Endothelial cell of hepatic sinusoid (primary cell): ENCODE measurements around the gene CDR2L.
"Not testable (repeated sequence)": the region's sequence is repeated elsewhere in the genome, so short reads cannot be mapped to it uniquely, and the experiment has no call there.

Experiments used
- in situ Hi-C: cut with HindIII; loops from 2 replicates; pipeline ENCODE4 v1.10.0; 2017; ENCODE audit warnings: low sequenced_read_pairs

Gene CDR2L

DNA sequence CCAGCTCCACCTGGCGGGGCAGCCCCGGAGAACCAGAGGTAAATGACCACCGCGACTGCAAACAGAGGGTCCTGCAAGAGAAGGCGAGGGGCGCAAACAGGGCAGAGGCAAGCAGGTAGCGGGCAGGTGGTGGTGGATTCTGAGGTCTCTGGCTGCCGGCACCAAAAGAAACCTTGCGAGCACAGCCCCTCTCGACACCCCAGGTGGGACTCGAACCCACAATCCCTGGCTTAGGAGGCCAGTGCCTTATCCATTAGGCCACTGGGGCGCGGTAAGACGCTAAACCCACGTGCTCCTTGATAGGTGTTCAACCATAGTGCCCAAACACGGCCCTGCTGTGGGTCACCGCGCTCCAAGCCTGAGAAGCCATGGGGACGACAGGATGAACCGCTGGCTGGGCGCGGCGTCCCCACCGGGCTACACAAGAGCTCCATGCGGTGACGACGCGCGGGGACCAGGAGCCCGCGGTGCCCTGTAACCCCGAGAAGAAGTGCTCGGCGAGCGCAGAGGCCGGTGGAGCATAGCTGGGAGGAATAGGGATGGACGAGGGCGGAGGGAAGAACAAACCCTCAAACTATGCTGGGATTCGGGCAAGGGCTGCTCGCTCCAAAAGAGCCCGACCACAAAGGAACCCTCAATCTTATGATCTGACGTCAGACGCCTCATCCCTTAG, 46.9 kb downstream of the CDR2L start:
- in situ Hi-C loops: no loop called here

GRCh38 chr17:75036643-75037268, 49.3 kb downstream of the CDR2L start:
- in situ Hi-C loops: no loop called here

DNA sequence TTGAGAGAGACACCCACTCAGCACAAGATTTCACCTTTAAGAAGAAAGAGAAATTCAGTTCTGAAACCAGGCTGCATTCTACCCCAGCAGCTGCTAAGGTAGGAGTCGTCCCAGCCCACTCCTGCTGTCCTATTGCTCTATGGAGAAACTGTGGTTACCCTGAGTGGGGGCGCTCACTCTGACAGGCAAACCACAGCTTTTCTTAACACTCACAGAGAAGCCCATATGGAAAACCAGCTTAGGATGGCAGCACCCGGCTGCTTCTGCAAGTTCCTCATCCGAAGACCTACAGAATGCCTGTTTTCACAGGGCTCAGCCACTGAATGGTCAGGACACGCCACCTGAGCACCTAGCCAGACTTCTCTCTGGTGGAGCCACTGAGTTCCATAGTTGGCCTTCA, 51.8 kb downstream of the CDR2L start:
- in situ Hi-C loops: no loop called here

- in situ Hi-C loops: loop anchor here (5.0 kb wide), 1 partner anchor 96 kb away; no protein-coding TSS in a partner anchor
Measured at GRCh38 chr17:75041656-75042280, 54.3 kb downstream of the CDR2L start.

- in situ Hi-C loops: loop anchor here (5.0 kb wide), 1 partner anchor 94 kb away; no protein-coding TSS in a partner anchor
Measured at GRCh38 chr17:75043789-75044188, 56.4 kb downstream of the CDR2L start.

- in situ Hi-C loops: loop anchor here (5.0 kb wide), 1 partner anchor 93 kb away; no protein-coding TSS in a partner anchor
Measured at GRCh38 chr17:75044716-75045115, 57.3 kb downstream of the CDR2L start.

DNA sequence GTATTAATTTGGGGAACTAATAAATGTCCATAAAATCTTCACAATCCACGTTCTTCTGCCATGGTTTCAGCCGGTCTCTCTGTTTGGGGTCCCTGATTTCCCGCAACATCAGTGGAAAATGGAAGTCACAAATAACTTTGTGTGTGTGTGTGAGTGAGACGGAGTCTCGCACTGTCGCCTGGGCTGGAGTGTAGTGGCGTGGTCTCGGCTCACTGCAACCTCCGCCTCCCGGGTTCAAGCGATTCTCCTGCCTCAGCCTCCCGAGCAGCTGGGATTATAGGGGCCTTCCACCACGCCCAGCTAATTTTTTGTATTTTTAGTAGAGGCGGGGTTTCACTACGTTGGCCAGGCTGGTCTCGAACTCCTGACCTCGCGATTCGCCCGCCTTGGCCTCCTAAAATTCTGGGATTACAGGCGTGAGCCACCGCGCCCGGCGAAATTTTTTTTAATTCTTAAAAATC, 58.5 kb downstream of the CDR2L start:
- in situ Hi-C loops: not testable (repeated sequence)

DNA sequence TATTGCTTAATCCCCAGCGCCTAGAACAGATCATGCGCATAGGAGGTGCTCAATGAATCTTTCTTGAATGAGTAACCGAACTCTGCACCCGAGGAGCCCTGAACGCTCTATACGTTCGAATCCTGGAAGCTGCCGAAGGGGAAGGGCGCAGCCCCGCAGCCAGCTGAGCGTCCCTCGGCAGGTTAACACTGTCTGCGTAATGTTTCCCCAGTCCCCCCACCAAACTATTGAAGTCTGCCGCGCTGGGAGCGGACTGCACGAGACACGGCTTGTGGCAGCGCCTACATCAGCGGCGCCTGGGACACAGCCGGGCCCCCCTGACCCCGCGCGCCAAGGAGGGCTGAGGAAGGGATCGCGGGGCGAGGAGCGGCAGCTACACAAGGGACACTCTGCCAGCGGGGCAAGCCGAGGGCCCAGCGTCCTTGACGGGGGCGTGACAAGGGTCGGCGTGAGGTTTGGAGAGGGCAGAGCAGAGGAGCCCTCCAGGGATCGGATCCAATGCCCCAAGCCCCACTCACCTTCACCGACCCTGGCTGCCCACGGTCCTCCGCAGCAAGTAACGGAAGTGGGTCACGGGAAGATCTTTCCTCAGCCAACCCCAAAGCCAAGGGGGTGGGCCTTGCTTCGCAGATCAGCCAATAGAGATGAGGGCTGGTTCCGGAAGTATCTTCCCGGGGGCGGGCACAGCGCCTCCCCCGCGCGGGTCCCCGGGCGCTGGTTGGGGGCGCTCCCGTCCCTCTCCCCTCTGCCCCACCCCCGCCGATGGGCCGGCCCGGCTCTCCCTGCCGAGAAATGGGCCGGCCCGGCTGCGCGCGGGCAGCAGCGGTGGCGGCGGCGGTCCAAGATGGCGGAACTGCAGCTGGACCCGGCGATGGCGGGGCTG, 59.2 kb downstream of the CDR2L start, which contains the start of the genes ATP5PD and KCTD2:
ATP5PD (minus strand) TSS at position 563 of the 883 bp plus-strand sequence. CDS start 4,319 bp downstream, outside the sequence.
KCTD2 (plus strand) TSS at position 819 of the 883 bp plus-strand sequence; CDS start at position 845, 26 bp downstream.
- in situ Hi-C loops: no loop called here

DNA sequence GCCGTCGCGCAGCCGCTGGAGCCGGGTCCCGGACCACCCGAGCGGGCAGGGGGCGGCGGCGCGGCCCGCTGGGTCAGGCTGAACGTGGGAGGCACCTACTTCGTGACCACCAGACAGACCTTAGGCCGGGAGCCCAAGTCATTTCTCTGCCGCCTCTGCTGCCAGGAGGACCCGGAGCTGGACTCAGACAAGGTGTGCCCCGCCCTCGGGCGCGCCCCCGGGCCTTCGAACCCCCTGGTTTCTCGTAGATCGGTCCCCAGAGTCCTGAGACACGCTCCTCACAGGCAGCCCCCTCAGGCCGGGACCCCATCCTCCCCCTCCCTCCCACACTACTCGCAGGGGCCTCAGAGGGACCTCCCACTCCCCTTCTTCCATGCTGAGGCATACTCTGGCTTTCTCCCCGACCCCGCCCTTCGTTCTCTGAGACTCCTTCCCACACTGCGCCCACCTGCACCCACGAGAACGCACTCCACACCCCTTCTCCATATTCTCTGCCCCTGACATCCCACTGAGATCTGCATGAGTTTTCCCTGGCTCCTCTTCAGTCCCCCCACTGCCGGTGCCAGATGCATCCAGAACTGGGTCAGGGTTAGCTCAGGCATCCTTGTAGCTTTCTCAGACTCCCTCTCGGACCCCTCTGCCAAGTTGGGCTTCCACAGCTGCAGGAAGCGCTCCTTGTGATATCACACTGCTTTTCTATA, 60.1 kb downstream of the CDR2L start:
- in situ Hi-C loops: no loop called here

DNA sequence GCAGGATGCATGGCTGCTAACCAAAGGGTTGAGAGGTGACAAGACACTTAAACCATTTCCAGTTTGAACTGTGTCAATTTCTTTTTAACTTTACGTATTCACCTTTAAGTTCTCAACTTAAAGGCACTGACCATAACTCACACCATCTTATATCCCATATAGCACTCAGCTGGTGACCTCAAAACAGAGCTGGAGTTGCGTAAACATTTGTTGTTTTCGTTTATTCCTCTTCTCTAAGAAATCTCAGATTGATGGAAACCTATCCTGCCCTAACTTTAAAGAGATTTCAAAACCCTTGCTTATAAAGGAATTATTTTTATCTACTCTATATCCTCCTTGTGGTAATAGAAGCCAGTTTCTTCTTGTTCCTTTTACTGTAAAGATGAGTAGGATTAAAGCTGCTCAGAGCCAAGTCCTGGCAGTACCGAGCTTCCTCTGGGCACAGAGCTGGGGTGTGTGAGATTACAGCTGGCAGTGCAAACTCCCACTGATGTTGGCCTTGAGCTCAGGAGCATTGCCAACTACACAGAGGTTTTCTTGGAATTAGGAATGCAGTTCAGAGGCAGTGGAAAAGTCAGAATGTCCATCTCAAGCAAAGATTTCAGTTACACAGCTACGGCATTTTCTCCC, 60.9 kb downstream of the CDR2L start:
- in situ Hi-C loops: no loop called here

GRCh38 chr17:75049057-75049456, 61.6 kb downstream of the CDR2L start:
- in situ Hi-C loops: no loop called here

- in situ Hi-C loops: loop anchor here (5.0 kb wide), 1 partner anchor 68 kb away; no protein-coding TSS in a partner anchor
Measured at GRCh38 chr17:75049706-75050105, 62.3 kb downstream of the CDR2L start.

DNA sequence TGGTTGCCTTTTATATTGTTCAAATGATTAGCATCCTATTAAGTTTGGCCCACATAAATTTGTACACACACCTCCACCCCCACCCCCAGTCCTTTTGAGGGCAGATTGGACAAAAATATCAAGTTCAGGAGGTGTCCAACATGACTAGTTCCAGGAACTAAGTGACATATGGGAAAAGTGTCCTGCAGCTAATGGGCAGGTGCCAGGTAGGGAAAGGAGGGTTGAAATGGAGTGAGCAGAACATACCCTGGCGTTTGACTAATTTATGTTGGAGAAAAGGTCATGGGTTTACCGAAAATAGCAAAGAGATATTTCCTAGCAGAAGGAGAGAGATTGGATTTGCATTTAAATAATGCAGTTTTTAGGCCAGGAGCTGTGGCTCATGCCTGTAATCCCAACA, 64.5 kb downstream of the CDR2L start:
- in situ Hi-C loops: loop anchor here (5.0 kb wide), 1 partner anchor 65 kb away; no protein-coding TSS in a partner anchor
